SK-N-SH (cell line): ENCODE measurements around the gene GRIK1. TPM values are rescaled to one million over a fixed set of nuclear protein-coding genes. Genes with fewer than 3 reads are reported as not detected.

Experiments used
- CTCF ChIA-PET: fragments of 300-600, 350-600 bp; formaldehyde crosslinking; extraction: SDS; loops from one replicate; lab custom pipeline; 2021; lab: Yijun Ruan, JAX
- POLR2A ChIA-PET: fragments of 350-600 bp; sonication (Branson Sonifier 250); formaldehyde crosslinking; extraction: SDS; loops from one replicate; lab custom pipeline; 2020; ENCODE audit warnings: antibody characterized with exemption, inconsistent platforms; lab: Yijun Ruan, JAX
- DNase-seq: peaks from one replicate; pipeline ENCODE4 v3.0.0; 2012
- H2AFZ ChIP-seq: fragments of 200-600 bp; sonication (generic); 2 replicates; pipeline ENCODE4 v1.8.1; 2016; ENCODE audit warnings: antibody characterized with exemption, mild to moderate bottlenecking, low read depth
- H3F3A ChIP-seq: fragments of 200-600 bp; sonication (generic); replicated peaks from 2 replicates; pipeline ENCODE3; 2016; ENCODE audit warnings: antibody characterized with exemption, mild to moderate bottlenecking; ENCODE audit not compliant: insufficient read depth
- H3K27ac ChIP-seq, 2 experiments: fragments of 200-500 bp in 1 of 2; fragments of 200-600 bp in 1 of 2; sonication (Bioruptor generic) in 1 of 2; sonication (generic), shearing (Covaris generic) in 1 of 2; 2 replicates each; pipeline versions ENCODE4 v1.5.1 to v1.6.1; 2014 to 2016; ENCODE audit warnings: low read depth in 2 of 2, inconsistent platforms in 1 of 2, low read length in 1 of 2, mild to moderate bottlenecking in 1 of 2, mixed read lengths in 1 of 2
- H3K27me3 ChIP-seq: fragments of 200-600 bp; sonication (generic), shearing (Covaris generic); 2 replicates; pipeline ENCODE4 v1.6.1; 2016; ENCODE audit warnings: mixed run types; ENCODE audit not compliant: insufficient read depth
- H3K36me3 ChIP-seq, 2 experiments: fragments of 200-500 bp in 1 of 2; fragments of 200-600 bp in 1 of 2; sonication (Bioruptor generic) in 1 of 2; sonication (generic) in 1 of 2; replicated peaks in 1 of 2; 2 replicates each; pipeline versions ENCODE3 to v1.5.1; 2014 to 2016; ENCODE audit warnings: low read length in 1 of 2, mild to moderate bottlenecking in 1 of 2; ENCODE audit not compliant: insufficient read depth in 2 of 2, control insufficient read depth in 1 of 2
- H3K4me1 ChIP-seq, 2 experiments: fragments of 200-500 bp in 1 of 2; fragments of 200-600 bp in 1 of 2; sonication (Bioruptor generic) in 1 of 2; sonication (generic), shearing (Covaris generic) in 1 of 2; 2 replicates each; pipeline versions ENCODE4 v1.5.1 to v1.6.1; 2014 to 2016; ENCODE audit warnings: low read depth in 1 of 2, low read length in 1 of 2, mixed run types in 1 of 2; ENCODE audit not compliant: insufficient read depth in 2 of 2, control insufficient read depth in 1 of 2
- H3K4me2 ChIP-seq: fragments of 200-600 bp; sonication (generic), shearing (Covaris generic); 2 replicates; pipeline ENCODE4 v1.6.1; 2017; ENCODE audit warnings: mixed run types
- H3K4me3 ChIP-seq, 2 experiments: fragments of 200-500 bp in 1 of 2; fragments of 200-600 bp in 1 of 2; sonication (Bioruptor generic) in 1 of 2; sonication (generic), shearing (Covaris generic) in 1 of 2; 2 replicates each; pipeline versions ENCODE4 v1.5.1 to v1.8.1; 2014 to 2016; ENCODE audit warnings: low read depth in 2 of 2, inconsistent platforms in 1 of 2, low read length in 1 of 2, mild to moderate bottlenecking in 1 of 2, mixed read lengths in 1 of 2, moderate library complexity in 1 of 2
- H3K79me2 ChIP-seq: fragments of 200-600 bp; sonication (generic); 2 replicates; pipeline ENCODE4 v1.8.1; 2017; ENCODE audit warnings: mild to moderate bottlenecking; ENCODE audit not compliant: insufficient read depth
- H3K9ac ChIP-seq: fragments of 200-600 bp; sonication (generic); 2 replicates; pipeline ENCODE4 v1.6.1; 2017; ENCODE audit warnings: mixed run types
- H3K9me2 ChIP-seq: fragments of 200-600 bp; sonication (generic); 2 replicates; pipeline ENCODE4 v1.6.1; 2017; ENCODE audit warnings: mixed run types
- H3K9me3 ChIP-seq: fragments of 200-600 bp; sonication (generic); 2 replicates; pipeline ENCODE4 v1.6.1; 2017; ENCODE audit warnings: mixed run types, mild to moderate bottlenecking, moderate library complexity
- H4K20me1 ChIP-seq: fragments of 200-600 bp; sonication (generic); 2 replicates; pipeline ENCODE4 v1.6.1; 2017; ENCODE audit warnings: mild to moderate bottlenecking, mixed run types; ENCODE audit not compliant: insufficient read depth
- EP300 ChIP-seq, 2 experiments: IDR thresholded peaks; 2 replicates each; pipeline versions ENCODE4 v1.4.0 to v1.6.1; 2012; ENCODE audit warnings: borderline replicate concordance in 1 of 2, low read depth in 1 of 2, low read length in 1 of 2
- EZH2phosphoT487 ChIP-seq: fragments of 200-600 bp; sonication (generic); IDR thresholded peaks from 2 replicates; pipeline ENCODE4 v1.6.1; 2017; ENCODE audit warnings: low read depth, mixed run types, mild to moderate bottlenecking, antibody characterized with exemption, moderate library complexity, borderline replicate concordance
- FOSL2 ChIP-seq: IDR thresholded peaks from 2 replicates; pipeline ENCODE4 v1.4.0; 2012; ENCODE audit warnings: low read depth, mild to moderate bottlenecking, moderate library complexity, borderline replicate concordance
- FOXM1 ChIP-seq: IDR thresholded peaks from 2 replicates; pipeline ENCODE4 v1.4.0; 2012; ENCODE audit warnings: low read depth, mild to moderate bottlenecking
- MXI1 ChIP-seq: IDR thresholded peaks from 2 replicates; pipeline ENCODE4 v1.6.1; 2012; ENCODE audit warnings: mild to moderate bottlenecking, low read depth, low read length, improper control_type of control experiment
- POLR2AphosphoS5 ChIP-seq: IDR thresholded peaks from 2 replicates; pipeline ENCODE4 v1.6.1; 2012; ENCODE audit warnings: low read depth, low read length
- RAD21 ChIP-seq: IDR thresholded peaks from 2 replicates; pipeline ENCODE4 v1.6.1; 2012; ENCODE audit warnings: mild to moderate bottlenecking, low read length
- RCOR1 ChIP-seq: fragments of 150-350 bp; IDR thresholded peaks from 2 replicates; pipeline ENCODE4 v1.6.1; 2017; ENCODE audit warnings: antibody characterized with exemption, low read length
- RXRA ChIP-seq: IDR thresholded peaks from 2 replicates; pipeline ENCODE4 v1.4.0; 2012; ENCODE audit warnings: low read depth, mild to moderate bottlenecking, borderline replicate concordance
- SIN3A ChIP-seq: IDR thresholded peaks from 2 replicates; pipeline ENCODE4 v1.6.1; 2012; ENCODE audit warnings: low read depth, mild to moderate bottlenecking, low read length, moderate library complexity, borderline replicate concordance
- SMC3 ChIP-seq: IDR thresholded peaks from 2 replicates; pipeline ENCODE4 v1.6.1; 2012; ENCODE audit warnings: low read depth, low read length, improper control_type of control experiment
- TCF12 ChIP-seq: IDR thresholded peaks from 2 replicates; pipeline ENCODE4 v1.4.0; 2012
- USF1 ChIP-seq: IDR thresholded peaks from 2 replicates; pipeline ENCODE4 v1.4.0; 2012; ENCODE audit warnings: low read depth, borderline replicate concordance
- USF2 ChIP-seq: fragments of 150-350 bp; IDR thresholded peaks from 2 replicates; pipeline ENCODE4 v1.6.1; 2017; ENCODE audit warnings: antibody characterized with exemption, low read length, low read depth, borderline replicate concordance
- WGBS: methylation state at CpG from one replicate; pipeline ENCODE4 v1.1.6; 2017; ENCODE audit warnings: low lambda C conversion rate; 5-methylcytosine and 5-hydroxymethylcytosine counted together
- polyA plus RNA-seq, 3 experiments: library from polyadenylated mRNA; depleted of rRNA; stranded (reverse); fragments of >200 nt; gene quantifications; 2 replicates each; pipeline ENCODE4 v1.2.3, GENCODE V29; 2012
- TF ChIP-seq, protein P1 (sequence below): IDR thresholded peaks from 2 replicates; pipeline ENCODE4 v1.6.1; 2012; ENCODE audit warnings: mild to moderate bottlenecking, low read depth, low read length, moderate library complexity

GRIK1 gene
- polyA plus RNA-seq, 1 of the 3 experiments (the other 2 are of a cell fraction) = not detected

DNA sequence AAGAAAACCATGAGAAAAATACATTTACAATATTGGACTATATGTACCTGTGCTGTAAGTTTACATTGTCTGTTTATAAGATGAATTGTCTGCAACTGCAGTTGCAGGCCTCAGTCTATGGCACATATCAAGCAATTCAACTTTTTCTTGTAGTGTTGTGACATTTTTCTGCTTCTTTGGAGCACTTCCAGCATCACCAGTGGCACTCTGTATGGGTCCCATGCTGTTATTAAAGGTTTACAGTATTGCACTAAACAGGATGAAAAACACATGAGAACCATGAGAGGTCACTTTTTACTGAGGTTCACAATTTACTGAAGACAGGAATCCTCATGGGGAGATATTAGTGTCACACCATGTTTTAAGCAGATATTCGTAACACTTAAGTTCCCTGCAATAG is 118.6 kb downstream of the GRIK1 start (continued):
- TF ChIP-seq USF2 (no peak), EP300 (IDR thresholded peaks at IDR 0.05; ENCODE audit: borderline replicate concordance in 1 of 2, low read depth in 1 of 2, low read length in 1 of 2) (no peak), SIN3A (no peak), FOXM1 (no peak), TCF12 (no peak), POLR2AphosphoS5 (no peak), MXI1 (no peak), RAD21 (no peak)
- TF ChIP-seq, protein P1, sequence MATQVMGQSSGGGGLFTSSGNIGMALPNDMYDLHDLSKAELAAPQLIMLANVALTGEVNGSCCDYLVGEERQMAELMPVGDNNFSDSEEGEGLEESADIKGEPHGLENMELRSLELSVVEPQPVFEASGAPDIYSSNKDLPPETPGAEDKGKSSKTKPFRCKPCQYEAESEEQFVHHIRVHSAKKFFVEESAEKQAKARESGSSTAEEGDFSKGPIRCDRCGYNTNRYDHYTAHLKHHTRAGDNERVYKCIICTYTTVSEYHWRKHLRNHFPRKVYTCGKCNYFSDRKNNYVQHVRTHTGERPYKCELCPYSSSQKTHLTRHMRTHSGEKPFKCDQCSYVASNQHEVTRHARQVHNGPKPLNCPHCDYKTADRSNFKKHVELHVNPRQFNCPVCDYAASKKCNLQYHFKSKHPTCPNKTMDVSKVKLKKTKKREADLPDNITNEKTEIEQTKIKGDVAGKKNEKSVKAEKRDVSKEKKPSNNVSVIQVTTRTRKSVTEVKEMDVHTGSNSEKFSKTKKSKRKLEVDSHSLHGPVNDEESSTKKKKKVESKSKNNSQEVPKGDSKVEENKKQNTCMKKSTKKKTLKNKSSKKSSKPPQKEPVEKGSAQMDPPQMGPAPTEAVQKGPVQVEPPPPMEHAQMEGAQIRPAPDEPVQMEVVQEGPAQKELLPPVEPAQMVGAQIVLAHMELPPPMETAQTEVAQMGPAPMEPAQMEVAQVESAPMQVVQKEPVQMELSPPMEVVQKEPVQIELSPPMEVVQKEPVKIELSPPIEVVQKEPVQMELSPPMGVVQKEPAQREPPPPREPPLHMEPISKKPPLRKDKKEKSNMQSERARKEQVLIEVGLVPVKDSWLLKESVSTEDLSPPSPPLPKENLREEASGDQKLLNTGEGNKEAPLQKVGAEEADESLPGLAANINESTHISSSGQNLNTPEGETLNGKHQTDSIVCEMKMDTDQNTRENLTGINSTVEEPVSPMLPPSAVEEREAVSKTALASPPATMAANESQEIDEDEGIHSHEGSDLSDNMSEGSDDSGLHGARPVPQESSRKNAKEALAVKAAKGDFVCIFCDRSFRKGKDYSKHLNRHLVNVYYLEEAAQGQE = no peak

DNA sequence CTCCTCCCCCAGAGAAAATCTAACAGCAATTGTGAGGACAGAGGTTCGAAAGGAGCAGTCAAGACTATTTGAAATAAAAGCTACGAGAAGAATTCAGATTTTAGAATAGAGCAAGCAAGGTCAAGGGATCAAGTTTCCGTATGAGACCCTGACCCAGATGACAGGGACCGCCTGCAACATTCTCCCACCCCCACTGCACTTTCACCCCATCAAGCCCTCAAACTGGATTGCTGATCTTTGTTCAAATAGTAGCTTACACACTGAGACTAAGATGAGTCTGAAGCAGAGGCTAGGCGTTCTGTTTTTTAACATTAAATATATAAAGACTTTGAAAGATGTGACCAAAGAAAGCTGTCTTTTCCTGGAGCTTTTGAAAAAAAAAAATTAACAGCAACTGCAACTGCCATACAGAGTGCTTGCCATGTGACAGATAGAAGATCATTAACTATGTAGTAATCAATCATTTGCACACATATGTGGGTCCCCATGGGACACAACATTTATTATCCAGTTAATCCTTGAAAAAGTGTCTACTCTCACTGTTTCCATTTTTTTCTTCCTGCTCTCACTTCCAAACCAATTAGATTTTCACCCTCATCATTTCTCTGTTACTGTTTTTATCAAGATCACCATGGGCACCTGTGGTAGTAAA is 120.0 kb downstream of the GRIK1 start:
- Histone ChIP-seq H3K9me2 (no peaks in the 10 kb centered on the region), H4K20me1 (no peaks in the 10 kb centered on the region), H3F3A (no peaks in the 10 kb centered on the region), H3K4me2 (no peak overlapping the region), H3K36me3 (no peaks in the 10 kb centered on the region), H3K4me1 (no peaks in the 10 kb centered on the region), H3K4me3 (no peak overlapping the region), H3K9ac (no peak overlapping the region), H3K27me3 (peaks cover 11% of the 10 kb centered on the region; the same call in 1 of the 2 replicates), H3K27ac (no peak overlapping the region), H3K9me3 (no peaks in the 10 kb centered on the region), H2AFZ (no peak overlapping the region), H3K79me2 (no peaks in the 10 kb centered on the region)
- ChIA-PET POLR2A (no interaction called here), CTCF (no interaction called here)
- DNase-seq = no peak
- TF ChIP-seq RAD21 (no peak), FOSL2 (no peak), SMC3 (no peak), RCOR1 (no peak), EZH2phosphoT487 (no peak), EP300 (IDR thresholded peaks at IDR 0.05; ENCODE audit: borderline replicate concordance in 1 of 2, low read depth in 1 of 2, low read length in 1 of 2) (no peak), USF1 (no peak), RXRA (no peak)
- TF ChIP-seq, protein P1 = no peak
- WGBS = 5% methylated on average over 5 of the region's 5 CpGs
